Chondrocyte (in vitro differentiated cells): ENCODE results near the gene COBL. TPM values are rescaled to one million over a fixed set of nuclear protein-coding genes. Genes with fewer than 3 reads are reported as not detected.

Source experiments
- DNase-seq: peaks from one replicate; pipeline ENCODE4 v3.0.0; 2021; ENCODE audit warnings: mixed read lengths, low spot score
- H3K27ac Mint-ChIP-seq: one replicate; pipeline ENCODE4 v1.8.0; 2021; ENCODE audit warnings: mild to moderate bottlenecking, moderate library complexity, mixed read lengths; ENCODE audit not compliant: unreplicated experiment
- H3K27me3 Mint-ChIP-seq: 2 replicates; pipeline ENCODE4 v1.8.0; 2021; ENCODE audit warnings: low read depth, mixed read lengths
- H3K36me3 Mint-ChIP-seq: 2 replicates; pipeline ENCODE4 v1.8.0; 2021; ENCODE audit warnings: low read depth, mixed read lengths
- H3K4me1 Mint-ChIP-seq: 2 replicates; pipeline ENCODE4 v1.8.0; 2021; ENCODE audit warnings: low read depth, mild to moderate bottlenecking, mixed read lengths
- H3K4me3 Mint-ChIP-seq: one replicate; pipeline ENCODE4 v1.8.0; 2021; ENCODE audit warnings: mild to moderate bottlenecking, moderate library complexity, mixed read lengths; ENCODE audit not compliant: unreplicated experiment
- H3K9me3 Mint-ChIP-seq: 2 replicates; pipeline ENCODE4 v1.8.0; 2021; ENCODE audit warnings: low read depth, mixed read lengths
- total RNA-seq: library from RNA; stranded (reverse); gene quantifications from 3 replicates; pipeline ENCODE4 v1.2.1, GENCODE V29; 2021
- TF ChIP-seq, protein P1 (sequence below): fragments of 200-600 bp; sonication (generic); IDR thresholded peaks from 2 replicates; pipeline ENCODE4 v1.5.0; 2021; ENCODE audit warnings: antibody characterized with exemption, mild to moderate bottlenecking, moderate library complexity

Gene COBL
- total RNA-seq, 1 donor from 2014 or later: 0.17 TPM

DNA sequence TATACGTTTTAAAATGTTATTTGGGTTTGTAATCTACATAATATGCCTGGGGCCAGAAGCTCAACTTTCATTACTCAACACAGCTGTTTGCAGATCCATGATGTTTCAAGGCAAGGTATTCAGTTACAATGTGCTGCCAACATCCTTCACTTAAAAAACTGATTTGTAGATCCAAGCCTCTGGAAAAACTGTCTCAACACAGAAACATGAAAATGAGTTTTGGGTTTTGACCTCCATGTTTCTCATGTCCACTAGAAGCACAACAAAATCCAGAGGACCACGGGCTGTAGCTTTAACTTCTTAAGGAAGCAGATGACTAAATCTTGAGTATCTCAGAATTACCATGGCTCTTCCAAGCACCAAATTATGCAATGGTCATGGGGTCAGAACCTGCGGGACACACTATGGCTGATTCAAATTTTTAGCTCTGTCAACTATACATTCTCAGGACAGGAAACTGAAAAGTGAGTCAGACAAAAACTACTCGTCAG lies 286.9 kb downstream of the COBL start:
- H3K36me3 Mint-ChIP-seq: no peaks in the 10 kb centered on the region
- peaks cover 37% of the 10 kb centered on the region for H3K4me1 Mint-ChIP-seq
- peak overlapping the region; percentile 29 for H3K27ac Mint-ChIP-seq
- H3K4me3 Mint-ChIP-seq: no peak overlapping the region
- no peaks in the 10 kb centered on the region for H3K27me3 Mint-ChIP-seq
- H3K9me3 Mint-ChIP-seq: no peaks in the 10 kb centered on the region
- DNase-seq: no peak
- TF ChIP-seq, protein P1, sequence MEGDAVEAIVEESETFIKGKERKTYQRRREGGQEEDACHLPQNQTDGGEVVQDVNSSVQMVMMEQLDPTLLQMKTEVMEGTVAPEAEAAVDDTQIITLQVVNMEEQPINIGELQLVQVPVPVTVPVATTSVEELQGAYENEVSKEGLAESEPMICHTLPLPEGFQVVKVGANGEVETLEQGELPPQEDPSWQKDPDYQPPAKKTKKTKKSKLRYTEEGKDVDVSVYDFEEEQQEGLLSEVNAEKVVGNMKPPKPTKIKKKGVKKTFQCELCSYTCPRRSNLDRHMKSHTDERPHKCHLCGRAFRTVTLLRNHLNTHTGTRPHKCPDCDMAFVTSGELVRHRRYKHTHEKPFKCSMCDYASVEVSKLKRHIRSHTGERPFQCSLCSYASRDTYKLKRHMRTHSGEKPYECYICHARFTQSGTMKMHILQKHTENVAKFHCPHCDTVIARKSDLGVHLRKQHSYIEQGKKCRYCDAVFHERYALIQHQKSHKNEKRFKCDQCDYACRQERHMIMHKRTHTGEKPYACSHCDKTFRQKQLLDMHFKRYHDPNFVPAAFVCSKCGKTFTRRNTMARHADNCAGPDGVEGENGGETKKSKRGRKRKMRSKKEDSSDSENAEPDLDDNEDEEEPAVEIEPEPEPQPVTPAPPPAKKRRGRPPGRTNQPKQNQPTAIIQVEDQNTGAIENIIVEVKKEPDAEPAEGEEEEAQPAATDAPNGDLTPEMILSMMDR: no peak

DNA sequence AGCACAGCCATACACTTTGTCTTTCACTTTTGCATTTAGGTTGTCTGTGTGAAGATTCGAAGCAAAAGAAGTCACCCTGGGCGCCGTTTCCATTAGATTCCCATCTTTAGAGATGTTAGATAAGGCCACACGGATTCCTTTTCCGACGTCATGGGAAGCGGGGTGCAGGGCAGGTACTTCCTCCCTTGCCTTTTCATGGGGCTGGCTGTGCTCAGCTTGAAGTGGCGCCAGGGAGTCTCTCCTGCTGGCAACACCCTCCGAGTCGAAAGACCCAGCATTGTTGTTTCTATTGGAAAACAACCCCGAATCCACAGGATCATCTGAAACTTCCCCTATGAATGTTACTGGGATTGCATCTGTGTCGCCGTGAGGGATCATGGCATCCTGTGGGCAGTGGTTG lies 287.5 kb downstream of the COBL start:
- H3K4me1 Mint-ChIP-seq: peaks cover 31% of the 10 kb centered on the region
- H3K36me3 Mint-ChIP-seq: no peaks in the 10 kb centered on the region
- H3K27me3 Mint-ChIP-seq: no peaks in the 10 kb centered on the region
- no peak overlapping the region for H3K4me3 Mint-ChIP-seq
- H3K27ac Mint-ChIP-seq: peak overlapping the region; percentile 42
- H3K9me3 Mint-ChIP-seq: no peaks in the 10 kb centered on the region
- DNase-seq: no peak
- TF ChIP-seq, protein P1: no peak

DNA sequence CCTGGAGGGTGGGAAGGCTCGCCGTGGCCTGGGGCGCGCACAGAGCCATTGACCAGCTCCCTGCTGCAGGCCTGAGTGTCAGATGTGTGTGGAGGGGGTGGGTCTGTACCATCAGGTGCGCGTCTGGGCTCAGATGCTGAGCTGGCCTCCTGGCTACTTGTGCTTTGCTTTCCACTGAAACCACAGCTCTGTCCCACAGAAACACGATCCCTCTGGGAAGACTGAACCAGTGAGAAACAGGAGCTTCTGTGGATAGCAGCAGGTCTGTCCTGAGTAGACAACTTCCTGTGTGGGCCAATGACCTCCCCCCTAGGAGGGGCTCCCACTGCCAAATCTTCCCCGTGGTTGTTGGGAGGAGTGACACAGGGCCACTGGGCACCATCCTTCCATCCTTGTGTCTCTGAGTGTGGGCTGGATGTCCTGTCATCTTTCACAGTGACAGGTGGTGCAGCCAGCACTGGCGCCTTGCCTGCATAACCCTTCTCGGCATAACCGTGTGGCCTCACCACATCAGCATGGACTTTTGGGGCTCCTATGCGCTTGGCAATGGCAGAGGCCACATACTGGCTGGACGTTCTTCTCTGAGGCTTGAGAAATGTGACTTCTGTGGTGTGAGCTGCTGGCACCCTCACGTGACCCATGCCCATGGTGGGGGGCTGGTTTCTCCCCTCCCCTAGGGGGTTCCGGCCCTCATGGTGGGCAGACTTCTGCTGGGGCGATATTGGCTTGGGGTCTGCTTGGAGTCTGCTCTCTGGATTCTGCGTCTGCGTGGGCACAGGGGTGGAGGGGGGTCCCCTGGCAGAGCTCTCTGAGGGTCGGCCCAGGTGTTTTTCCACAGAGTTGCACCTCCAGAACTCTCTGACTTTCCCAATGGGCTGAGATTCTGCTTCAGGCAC lies 288.4 kb downstream of the COBL start:
- H3K36me3 Mint-ChIP-seq: no peaks in the 10 kb centered on the region
- H3K4me3 Mint-ChIP-seq: no peak overlapping the region
- H3K9me3 Mint-ChIP-seq: no peaks in the 10 kb centered on the region
- TF ChIP-seq, protein P1: no peak
- no peaks in the 10 kb centered on the region for H3K27me3 Mint-ChIP-seq
- H3K4me1 Mint-ChIP-seq: peaks cover 22% of the 10 kb centered on the region
- DNase-seq: no peak
- no peak overlapping the region for H3K27ac Mint-ChIP-seq

DNA sequence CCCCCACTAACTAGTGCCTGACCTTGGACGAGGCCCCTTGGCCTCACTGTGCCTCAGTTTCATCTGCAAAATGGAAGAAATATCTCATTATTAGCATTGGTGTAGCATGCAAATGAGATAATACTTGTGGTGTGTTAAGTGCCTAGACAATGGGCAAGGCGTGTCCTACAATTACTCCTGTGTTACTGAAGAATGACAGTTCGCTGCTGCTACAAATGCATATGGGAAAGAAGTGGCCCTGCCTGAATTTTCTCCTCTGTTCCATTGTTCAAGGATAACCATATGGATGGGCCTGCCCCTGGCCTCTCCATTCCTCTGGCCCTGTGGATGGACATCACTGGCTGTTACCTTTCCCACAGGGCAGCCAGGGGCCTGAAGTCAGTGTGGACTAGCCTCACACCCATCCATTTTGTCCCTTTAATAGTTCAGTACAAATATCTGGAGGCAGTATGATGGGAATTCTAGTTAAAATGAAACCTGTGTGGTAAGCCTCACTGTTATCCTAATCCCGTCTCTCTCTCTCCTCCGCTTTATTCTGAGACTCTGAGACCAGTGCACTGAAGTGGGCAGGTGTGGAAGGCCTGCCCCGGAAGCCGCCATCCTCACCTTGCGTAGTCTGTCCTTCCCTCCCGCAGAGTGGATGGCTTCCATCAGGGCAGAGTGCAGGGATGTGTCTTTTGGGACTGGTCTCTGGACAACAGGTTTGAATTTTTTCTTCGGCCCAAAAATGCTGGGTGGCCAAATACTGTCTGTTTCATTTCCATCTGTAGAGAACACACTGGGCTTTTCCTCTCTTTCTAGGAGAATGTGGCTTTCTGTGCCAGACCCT lies 289.3 kb downstream of the COBL start:
- Mint-ChIP-seq H3K36me3 (no peaks in the 10 kb centered on the region), H3K27ac (peak overlapping the region; percentile 36), H3K9me3 (no peaks in the 10 kb centered on the region), H3K27me3 (no peaks in the 10 kb centered on the region), H3K4me3 (no peak overlapping the region), H3K4me1 (peaks cover 22% of the 10 kb centered on the region)
- no peak for DNase-seq
- TF ChIP-seq, protein P1: no peak

DNA sequence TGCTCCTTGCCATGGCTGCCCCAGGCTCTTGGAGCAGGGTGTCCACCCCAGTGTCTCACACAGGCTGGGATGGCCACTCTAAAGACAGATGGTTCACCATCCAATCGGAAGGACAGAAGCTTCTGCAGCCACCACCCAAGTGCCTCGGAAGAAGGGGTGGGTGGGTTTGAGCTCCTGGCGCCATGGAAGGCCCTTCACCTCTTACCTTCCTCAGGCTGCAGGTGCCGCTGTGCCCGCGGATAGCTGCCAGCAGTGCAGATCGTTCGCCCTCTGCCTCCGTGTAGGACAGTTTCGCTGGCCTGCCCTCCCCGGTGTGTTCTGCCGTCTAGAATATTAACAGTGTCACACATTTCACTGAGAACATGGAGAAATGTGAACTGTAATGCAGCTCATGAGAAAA lies 290.3 kb downstream of the COBL start:
- no peak overlapping the region for H3K4me3 Mint-ChIP-seq
- peaks cover 23% of the 10 kb centered on the region for H3K4me1 Mint-ChIP-seq
- H3K36me3 Mint-ChIP-seq: no peaks in the 10 kb centered on the region
- no peaks in the 10 kb centered on the region for H3K27me3 Mint-ChIP-seq
- H3K9me3 Mint-ChIP-seq: no peaks in the 10 kb centered on the region
- TF ChIP-seq, protein P1: no peak
- no peak for DNase-seq
- H3K27ac Mint-ChIP-seq: no peak overlapping the region
